Measurements from ENCODE around the gene PPFIA2. TPM values are rescaled to one million over a fixed set of nuclear protein-coding genes. Genes with fewer than 3 reads are reported as not detected.
"Not testable (repeated sequence)": the region's sequence is repeated elsewhere in the genome, so short reads cannot be mapped to it uniquely, and the experiment has no call there.

PPFIA2 gene
- total RNA-seq, 2 donors from 2014 or later = 23.0 to 51.1 TPM

DNA sequence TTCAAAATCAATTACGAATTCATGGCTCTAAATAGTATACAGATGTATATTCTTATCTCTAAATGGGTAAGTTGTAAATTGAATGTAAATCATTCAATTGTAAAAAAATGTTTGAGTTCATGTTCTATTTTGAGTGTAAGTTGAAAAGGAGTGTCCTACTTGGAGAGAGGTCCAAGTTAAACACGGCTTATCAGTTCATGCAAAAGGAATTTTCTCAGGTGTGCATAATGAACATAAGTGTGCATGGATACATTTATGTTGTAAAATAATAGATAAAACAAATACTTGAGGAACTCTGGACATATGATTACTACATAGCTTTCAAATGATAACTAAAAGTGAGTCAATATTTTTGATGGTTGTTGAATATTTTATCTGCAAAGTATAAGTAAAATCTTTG lies 79.5 kb downstream of the PPFIA2 start:
- no peak overlapping the region for H3K4me3 ChIP-seq
- no peak for TF ChIP-seq CTCF (IDR thresholded peaks at IDR 0.05)
- DNase-seq (ENCODE audit: low spot score) (no peak), ATAC-seq (ENCODE audit: insufficient number of reproducible peaks, low FRiP score, low read depth) (no peak)
- H3K9me3 ChIP-seq = no peaks in the 10 kb centered on the region
- H3K36me3 ChIP-seq = no peaks in the 10 kb centered on the region
- no peak overlapping the region for H3K27ac ChIP-seq
- H3K27me3 ChIP-seq (replicated peaks; ENCODE audit: insufficient read depth) = no peaks in the 10 kb centered on the region
- no peaks in the 10 kb centered on the region for H3K4me1 ChIP-seq (ENCODE audit: control insufficient read depth in 1 of 2, low read depth in 2 of 2)

DNA sequence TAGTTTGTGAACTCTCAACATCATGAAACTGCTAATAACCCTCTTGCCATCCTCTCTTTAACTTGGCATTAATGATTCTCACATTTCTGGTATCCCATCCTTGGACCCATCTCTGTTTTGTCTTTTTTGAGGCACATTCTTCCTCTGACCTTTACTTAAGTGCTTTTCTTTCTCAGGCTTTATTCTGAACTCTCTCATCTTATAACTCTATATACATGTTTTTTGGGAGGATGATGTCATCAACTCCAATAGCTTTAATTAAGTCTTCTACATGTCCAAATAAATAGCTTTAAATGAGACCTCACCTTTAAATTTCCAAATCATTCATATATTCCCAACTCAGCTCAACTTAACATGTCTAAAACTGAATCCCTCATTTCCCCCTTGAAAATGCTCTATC lies 88.4 kb downstream of the PPFIA2 start:
- no peak for TF ChIP-seq CTCF (IDR thresholded peaks at IDR 0.05)
- Histone ChIP-seq H3K27ac (no peak overlapping the region), H3K4me3 (no peak overlapping the region), H3K36me3 (no peaks in the 10 kb centered on the region), H3K27me3 (replicated peaks; ENCODE audit: insufficient read depth) (no peaks in the 10 kb centered on the region), H3K9me3 (no peaks in the 10 kb centered on the region), H3K4me1 (ENCODE audit: control insufficient read depth in 1 of 2, low read depth in 2 of 2) (no peaks in the 10 kb centered on the region)
- DNase-seq (ENCODE audit: low spot score) (no peak), ATAC-seq (ENCODE audit: insufficient number of reproducible peaks, low FRiP score, low read depth) (no peak)

GRCh38 chr12:81668475-81668874 lies 90.7 kb downstream of the PPFIA2 start:
- Histone ChIP-seq H3K4me3 (no peak overlapping the region), H3K36me3 (no peaks in the 10 kb centered on the region), H3K27ac (no peak overlapping the region), H3K27me3 (replicated peaks; ENCODE audit: insufficient read depth) (no peaks in the 10 kb centered on the region), H3K4me1 (ENCODE audit: control insufficient read depth in 1 of 2, low read depth in 2 of 2) (no peaks in the 10 kb centered on the region), H3K9me3 (no peaks in the 10 kb centered on the region)
- DNase-seq (ENCODE audit: low spot score) = no peak
- no peak for TF ChIP-seq CTCF (IDR thresholded peaks at IDR 0.05)
- ATAC-seq (ENCODE audit: insufficient number of reproducible peaks, low FRiP score, low read depth) = peak; percentile 96

- not testable (repeated sequence) for H3K27me3 ChIP-seq (replicated peaks; ENCODE audit: insufficient read depth); DNase-seq (ENCODE audit: low spot score); ATAC-seq (ENCODE audit: insufficient number of reproducible peaks, low FRiP score, low read depth); H3K9me3 ChIP-seq; H3K36me3 ChIP-seq; H3K4me1 ChIP-seq (ENCODE audit: control insufficient read depth in 1 of 2, low read depth in 2 of 2); H3K4me3 ChIP-seq; H3K27ac ChIP-seq
These were observed 99.8 kb downstream of the PPFIA2 start for GRCh38 chr12:81659310-81659709.

DNA sequence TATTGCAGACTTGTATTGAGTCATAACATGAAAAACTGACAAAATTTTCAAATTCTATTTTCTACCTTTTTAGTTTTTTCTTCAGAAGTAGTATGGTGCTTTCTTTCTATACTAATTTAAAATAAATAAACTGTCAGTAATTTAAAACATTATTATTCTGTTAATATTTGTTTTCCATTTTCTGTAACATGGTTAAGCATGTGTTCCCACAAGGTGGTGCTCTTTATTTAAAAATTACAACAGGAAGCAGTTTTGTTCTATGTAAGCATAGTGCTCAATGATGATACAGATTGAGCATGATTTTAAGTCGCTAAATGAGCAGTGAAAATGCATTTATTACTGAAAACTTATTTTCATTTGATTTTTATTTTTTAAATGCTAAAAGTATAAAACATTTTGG lies 114.6 kb downstream of the PPFIA2 start:
- Histone ChIP-seq H3K4me3 (no peak overlapping the region), H3K27me3 (replicated peaks; ENCODE audit: insufficient read depth) (no peaks in the 10 kb centered on the region), H3K9me3 (no peaks in the 10 kb centered on the region), H3K36me3 (no peaks in the 10 kb centered on the region), H3K27ac (no peak overlapping the region), H3K4me1 (ENCODE audit: control insufficient read depth in 1 of 2, low read depth in 2 of 2) (peaks cover 0 to 3% of the 10 kb centered on the region in 2 donors)
- ATAC-seq (ENCODE audit: insufficient number of reproducible peaks, low FRiP score, low read depth) = no peak
- no peak for DNase-seq (ENCODE audit: low spot score)
- TF ChIP-seq CTCF (IDR thresholded peaks at IDR 0.05) = peak; percentile 59

- H3K27me3 ChIP-seq (replicated peaks; ENCODE audit: insufficient read depth) = no peaks in the 10 kb centered on the region
- TF ChIP-seq CTCF (IDR thresholded peaks at IDR 0.05) = no peak
- H3K4me1 ChIP-seq (ENCODE audit: control insufficient read depth in 1 of 2, low read depth in 2 of 2) = no peaks in the 10 kb centered on the region
- no peak overlapping the region for H3K4me3 ChIP-seq
- no peaks in the 10 kb centered on the region for H3K36me3 ChIP-seq
- DNase-seq (ENCODE audit: low spot score) = no peak
- H3K27ac ChIP-seq = no peak overlapping the region
- H3K9me3 ChIP-seq = no peaks in the 10 kb centered on the region
- ATAC-seq (ENCODE audit: insufficient number of reproducible peaks, low FRiP score, low read depth) = no peak
These were observed 120.0 kb downstream of the PPFIA2 start for GRCh38 chr12:81639196-81639595.
